ENCODE data around the gene CDC42EP2. TPM values are rescaled to one million over a fixed set of nuclear protein-coding genes. Genes with fewer than 3 reads are reported as not detected.

CDC42EP2 gene
- total and polyA plus RNA-seq, 10 of the 15 experiments (the other 5 are each of a cell fraction or from before 2014, with no cell fraction given) = 0.03 to 1.2 (median 0.09) TPM; not detected in 3

DNA sequence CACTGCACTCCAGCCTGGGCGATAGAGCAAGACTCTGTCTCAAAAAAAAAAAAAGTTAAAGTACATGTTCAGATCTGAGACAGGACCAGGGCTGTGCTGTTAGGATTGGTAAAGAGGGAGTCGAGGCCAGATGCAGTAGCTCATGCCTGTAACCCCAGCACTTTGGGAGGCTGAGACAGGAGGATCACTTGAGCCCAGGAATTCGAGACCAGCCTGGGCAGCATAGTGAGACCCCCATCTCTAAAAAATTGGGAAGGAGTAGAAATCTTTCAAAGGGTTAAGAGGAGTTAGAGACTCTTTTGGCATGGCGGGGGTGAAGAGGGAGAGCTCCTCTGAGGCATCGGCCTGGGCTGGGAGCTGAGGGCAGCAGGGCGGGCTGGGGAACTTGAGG is 56.0 kb downstream of the CDC42EP2 start (continued):
- TF ChIP-seq RCOR1 (conservative IDR thresholded peaks at IDR 0.05; ENCODE audit: low read depth, low read length) (no peak), RAD51 (IDR thresholded peaks at IDR 0.05) (no peak), RB1 (IDR thresholded peaks at IDR 0.05; ENCODE audit: borderline replicate concordance) (no peak), SMAD1 (IDR thresholded peaks at IDR 0.05; ENCODE audit: low read depth, partially characterized antibody) (no peak), ZNF384 (IDR thresholded peaks at IDR 0.05; ENCODE audit: borderline replicate concordance, low read depth, low read length) (no peak), SMARCA5 (IDR thresholded peaks at IDR 0.05) (no peak)
- TF ChIP-seq, protein P1, sequence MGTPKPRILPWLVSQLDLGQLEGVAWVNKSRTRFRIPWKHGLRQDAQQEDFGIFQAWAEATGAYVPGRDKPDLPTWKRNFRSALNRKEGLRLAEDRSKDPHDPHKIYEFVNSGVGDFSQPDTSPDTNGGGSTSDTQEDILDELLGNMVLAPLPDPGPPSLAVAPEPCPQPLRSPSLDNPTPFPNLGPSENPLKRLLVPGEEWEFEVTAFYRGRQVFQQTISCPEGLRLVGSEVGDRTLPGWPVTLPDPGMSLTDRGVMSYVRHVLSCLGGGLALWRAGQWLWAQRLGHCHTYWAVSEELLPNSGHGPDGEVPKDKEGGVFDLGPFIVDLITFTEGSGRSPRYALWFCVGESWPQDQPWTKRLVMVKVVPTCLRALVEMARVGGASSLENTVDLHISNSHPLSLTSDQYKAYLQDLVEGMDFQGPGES (IDR thresholded peaks at IDR 0.05) = no peak

Other genes starting within 250 kb of the CDC42EP2 start
Only the 7 nearest of the 19 such genes appear.
- 67.1 and 78.0 TPM in 2 replicates for gene CAPN1, start 132.9 kb upstream of the CDC42EP2 start, total RNA-seq (2014; rRNA removed)
- 27.4 and 33.0 TPM in 2 replicates for gene CAPN1, start 132.9 kb upstream of the CDC42EP2 start, total RNA-seq (2014; rRNA removed; fragmentation: Illumina TruSeq; extraction: Trizol)
- 167 and 186 TPM in 2 replicates for gene CAPN1, start 132.9 kb upstream of the CDC42EP2 start, total RNA-seq (2021)
- gene CAPN1, start 132.9 kb upstream of the CDC42EP2 start, polyA plus RNA-seq (2011; rRNA removed) = 24.2 and 68.4 TPM in 2 replicates
- gene CAPN1, start 132.9 kb upstream of the CDC42EP2 start, polyA plus RNA-seq (2014; fragmentation: Illumina TruSeq; extraction: Trizol) = 23.6 and 76.6 TPM in 2 replicates
- 1 to 10 TPM; 2.2 to 7.9 TPM for gene CAPN1, start 132.9 kb upstream of the CDC42EP2 start, polyA plus RNA-seq (2014; fragmentation: Nextera tagmentation; extraction: Ambion mirVana)
- gene CAPN1, start 132.9 kb upstream of the CDC42EP2 start, polyA plus RNA-seq (2014; rRNA removed) = 100 and 112 TPM in 2 replicates
- 100 to 1,000 TPM; 103 to 104 TPM for gene CAPN1, start 132.9 kb upstream of the CDC42EP2 start, polyA plus RNA-seq (2016; fragmentation: Nextera tagmentation; extraction: Ambion mirVana)
- gene POLA2, start 52.9 kb upstream of the CDC42EP2 start, total RNA-seq (2014; rRNA removed) = 53.8 and 56.5 TPM in 2 replicates
- 53.4 and 55.5 TPM in 2 replicates for gene POLA2, start 52.9 kb upstream of the CDC42EP2 start, total RNA-seq (2014; rRNA removed; fragmentation: Illumina TruSeq; extraction: Trizol)
- gene POLA2, start 52.9 kb upstream of the CDC42EP2 start, total RNA-seq (2021) = 46.2 and 49.5 TPM in 2 replicates
- 75.3 and 93.0 TPM in 2 replicates for gene POLA2, start 52.9 kb upstream of the CDC42EP2 start, polyA plus RNA-seq (2011; rRNA removed)
- gene POLA2, start 52.9 kb upstream of the CDC42EP2 start, polyA plus RNA-seq (2014; fragmentation: Illumina TruSeq; extraction: Trizol) = 121 and 146 TPM in 2 replicates
- gene POLA2, start 52.9 kb upstream of the CDC42EP2 start, polyA plus RNA-seq (2014; fragmentation: Nextera tagmentation; extraction: Ambion mirVana) = 1 to 10 TPM; 4.2 to 8.7 TPM
- gene POLA2, start 52.9 kb upstream of the CDC42EP2 start, polyA plus RNA-seq (2014; rRNA removed) = 55.8 and 56.3 TPM in 2 replicates
- 100 to 1,000 TPM; 112 to 115 TPM for gene POLA2, start 52.9 kb upstream of the CDC42EP2 start, polyA plus RNA-seq (2016; fragmentation: Nextera tagmentation; extraction: Ambion mirVana)
- 34.0 and 36.2 TPM in 2 replicates for gene DPF2, start 19.0 kb downstream of the CDC42EP2 start, total RNA-seq (2014; rRNA removed)
- 27.5 and 27.9 TPM in 2 replicates for gene DPF2, start 19.0 kb downstream of the CDC42EP2 start, total RNA-seq (2014; rRNA removed; fragmentation: Illumina TruSeq; extraction: Trizol)
- 49.2 and 57.3 TPM in 2 replicates for gene DPF2, start 19.0 kb downstream of the CDC42EP2 start, total RNA-seq (2021)
- 24.3 and 29.4 TPM in 2 replicates for gene DPF2, start 19.0 kb downstream of the CDC42EP2 start, polyA plus RNA-seq (2011; rRNA removed)
- gene DPF2, start 19.0 kb downstream of the CDC42EP2 start, polyA plus RNA-seq (2014; fragmentation: Illumina TruSeq; extraction: Trizol) = 44.0 and 54.1 TPM in 2 replicates
- 10 to 100 TPM; 14.7 to 15.0 TPM for gene DPF2, start 19.0 kb downstream of the CDC42EP2 start, polyA plus RNA-seq (2014; fragmentation: Nextera tagmentation; extraction: Ambion mirVana)
- gene DPF2, start 19.0 kb downstream of the CDC42EP2 start, polyA plus RNA-seq (2014; rRNA removed) = 32.0 and 33.1 TPM in 2 replicates
- 10 to 100 TPM; 56.8 to 60.0 TPM for gene DPF2, start 19.0 kb downstream of the CDC42EP2 start, polyA plus RNA-seq (2016; fragmentation: Nextera tagmentation; extraction: Ambion mirVana)
- 1.3 and 1.4 TPM in 2 replicates for gene TIGD3, start 39.9 kb downstream of the CDC42EP2 start, total RNA-seq (2014; rRNA removed)
- gene TIGD3, start 39.9 kb downstream of the CDC42EP2 start, total RNA-seq (2014; rRNA removed; fragmentation: Illumina TruSeq; extraction: Trizol) = 0.18 and 0.49 TPM in 2 replicates
- 1.2 and 1.3 TPM in 2 replicates for gene TIGD3, start 39.9 kb downstream of the CDC42EP2 start, total RNA-seq (2021)
- 0.20 and 0.41 TPM in 2 replicates for gene TIGD3, start 39.9 kb downstream of the CDC42EP2 start, polyA plus RNA-seq (2011; rRNA removed)
- gene TIGD3, start 39.9 kb downstream of the CDC42EP2 start, polyA plus RNA-seq (2014; fragmentation: Illumina TruSeq; extraction: Trizol) = 0.25 and 0.52 TPM in 2 replicates
- under 1 TPM; 0.13 TPM for gene TIGD3, start 39.9 kb downstream of the CDC42EP2 start, polyA plus RNA-seq (2014; fragmentation: Nextera tagmentation; extraction: Ambion mirVana)
- gene TIGD3, start 39.9 kb downstream of the CDC42EP2 start, polyA plus RNA-seq (2014; rRNA removed) = 0.66 and 1.00 TPM in 2 replicates
- under 1 TPM; 0.64 to 0.95 TPM for gene TIGD3, start 39.9 kb downstream of the CDC42EP2 start, polyA plus RNA-seq (2016; fragmentation: Nextera tagmentation; extraction: Ambion mirVana)
- gene SLC25A45, start 67.8 kb downstream of the CDC42EP2 start, total RNA-seq (2014; rRNA removed) = 19.4 and 22.8 TPM in 2 replicates
- 10.8 and 13.1 TPM in 2 replicates for gene SLC25A45, start 67.8 kb downstream of the CDC42EP2 start, total RNA-seq (2014; rRNA removed; fragmentation: Illumina TruSeq; extraction: Trizol)
- gene SLC25A45, start 67.8 kb downstream of the CDC42EP2 start, total RNA-seq (2021) = 28.6 and 29.1 TPM in 2 replicates
- gene SLC25A45, start 67.8 kb downstream of the CDC42EP2 start, polyA plus RNA-seq (2011; rRNA removed) = 9.2 and 15.4 TPM in 2 replicates
- gene SLC25A45, start 67.8 kb downstream of the CDC42EP2 start, polyA plus RNA-seq (2014; fragmentation: Illumina TruSeq; extraction: Trizol) = 15.5 and 17.8 TPM in 2 replicates
- gene SLC25A45, start 67.8 kb downstream of the CDC42EP2 start, polyA plus RNA-seq (2014; fragmentation: Nextera tagmentation; extraction: Ambion mirVana) = 1 to 10 TPM; 4.1 to 9.7 TPM
- gene SLC25A45, start 67.8 kb downstream of the CDC42EP2 start, polyA plus RNA-seq (2014; rRNA removed) = 33.7 and 35.5 TPM in 2 replicates
- gene SLC25A45, start 67.8 kb downstream of the CDC42EP2 start, polyA plus RNA-seq (2016; fragmentation: Nextera tagmentation; extraction: Ambion mirVana) = 10 to 100 TPM; 31.0 to 35.2 TPM
- 40.9 and 47.5 TPM in 2 replicates for gene FRMD8, start 71.8 kb downstream of the CDC42EP2 start, total RNA-seq (2014; rRNA removed)
- 12.2 and 14.3 TPM in 2 replicates for gene FRMD8, start 71.8 kb downstream of the CDC42EP2 start, total RNA-seq (2014; rRNA removed; fragmentation: Illumina TruSeq; extraction: Trizol)
- gene FRMD8, start 71.8 kb downstream of the CDC42EP2 start, total RNA-seq (2021) = 65.1 and 69.4 TPM in 2 replicates
- gene FRMD8, start 71.8 kb downstream of the CDC42EP2 start, polyA plus RNA-seq (2011; rRNA removed) = 8.0 and 18.4 TPM in 2 replicates
- gene FRMD8, start 71.8 kb downstream of the CDC42EP2 start, polyA plus RNA-seq (2014; fragmentation: Illumina TruSeq; extraction: Trizol) = 6.6 and 14.0 TPM in 2 replicates
- 1 to 10 TPM; 8.3 TPM for gene FRMD8, start 71.8 kb downstream of the CDC42EP2 start, polyA plus RNA-seq (2014; fragmentation: Nextera tagmentation; extraction: Ambion mirVana)
- 53.8 and 55.9 TPM in 2 replicates for gene FRMD8, start 71.8 kb downstream of the CDC42EP2 start, polyA plus RNA-seq (2014; rRNA removed)
- 10 to 100 TPM; 37.7 to 42.4 TPM for gene FRMD8, start 71.8 kb downstream of the CDC42EP2 start, polyA plus RNA-seq (2016; fragmentation: Nextera tagmentation; extraction: Ambion mirVana)
- gene NEAT1, start 107.9 kb downstream of the CDC42EP2 start, total RNA-seq (2014; rRNA removed) = 13.6 and 14.0 TPM in 2 replicates
- 40.5 and 44.2 TPM in 2 replicates for gene NEAT1, start 107.9 kb downstream of the CDC42EP2 start, total RNA-seq (2014; rRNA removed; fragmentation: Illumina TruSeq; extraction: Trizol)
- gene NEAT1, start 107.9 kb downstream of the CDC42EP2 start, total RNA-seq (2021) = 174 and 225 TPM in 2 replicates
- 151 and 247 TPM in 2 replicates for gene NEAT1, start 107.9 kb downstream of the CDC42EP2 start, polyA plus RNA-seq (2011; rRNA removed)
- gene NEAT1, start 107.9 kb downstream of the CDC42EP2 start, polyA plus RNA-seq (2014; fragmentation: Illumina TruSeq; extraction: Trizol) = 167 and 254 TPM in 2 replicates
- gene NEAT1, start 107.9 kb downstream of the CDC42EP2 start, polyA plus RNA-seq (2014; fragmentation: Nextera tagmentation; extraction: Ambion mirVana) = 10 to 100 TPM; 24.3 to 98.2 TPM
- gene NEAT1, start 107.9 kb downstream of the CDC42EP2 start, polyA plus RNA-seq (2014; rRNA removed) = 314 and 328 TPM in 2 replicates
- gene NEAT1, start 107.9 kb downstream of the CDC42EP2 start, polyA plus RNA-seq (2016; fragmentation: Nextera tagmentation; extraction: Ambion mirVana) = 10 to 100 TPM; 27.7 to 28.3 TPM

Measured in GM12878 (cell line).